ENCODE data around the gene GFI1.

Gene GFI1

GRCh38 chr1:92502247-92502646 lies 15.5 kb upstream of the GFI1 start:
- DNase-seq (ENCODE audit: low read depth): peak; percentile 67

GRCh38 chr1:92500552-92500951 lies 13.8 kb upstream of the GFI1 start:
- DNase-seq (ENCODE audit: low read depth): no peak
- in situ Hi-C loops (cut with HindIII; ENCODE audit: low sequenced_read_pairs): no loop called here
- no peak for TF ChIP-seq CTCF (IDR thresholded peaks at IDR 0.05; ENCODE audit: low read depth, low read length, missing control alignments)
- no peak overlapping the region for H3K4me3 ChIP-seq (ENCODE audit: low read depth, low read length)

More at GRCh38 chr1:92502247-92502646, 15.5 kb upstream of the GFI1 start:
- in situ Hi-C loops (cut with HindIII; ENCODE audit: low sequenced_read_pairs): no loop called here
- no peak for TF ChIP-seq CTCF (IDR thresholded peaks at IDR 0.05; ENCODE audit: low read depth, low read length, missing control alignments)
- no peak overlapping the region for H3K4me3 ChIP-seq (ENCODE audit: low read depth, low read length)

- in situ Hi-C loops (cut with HindIII; ENCODE audit: low sequenced_read_pairs): no loop called here
- no peak for TF ChIP-seq CTCF (IDR thresholded peaks at IDR 0.05; ENCODE audit: low read depth, low read length, missing control alignments)
- no peak for DNase-seq (ENCODE audit: low read depth)
- no peak overlapping the region for H3K4me3 ChIP-seq (ENCODE audit: low read depth, low read length)
Measured at GRCh38 chr1:92495392-92496063, 8.8 kb upstream of the GFI1 start.

- TF ChIP-seq CTCF (IDR thresholded peaks at IDR 0.05; ENCODE audit: low read depth, low read length, missing control alignments): no peak
- in situ Hi-C loops (cut with HindIII; ENCODE audit: low sequenced_read_pairs): no loop called here
- DNase-seq (ENCODE audit: low read depth): no peak
- H3K4me3 ChIP-seq (ENCODE audit: low read depth, low read length): no peak overlapping the region
Measured at GRCh38 chr1:92494485-92495141, 7.9 kb upstream of the GFI1 start.

GRCh38 chr1:92493139-92493538 lies 6.4 kb upstream of the GFI1 start:
- DNase-seq (ENCODE audit: low read depth): no peak
- H3K4me3 ChIP-seq (ENCODE audit: low read depth, low read length): no peak overlapping the region
- in situ Hi-C loops (cut with HindIII; ENCODE audit: low sequenced_read_pairs): no loop called here
- TF ChIP-seq CTCF (IDR thresholded peaks at IDR 0.05; ENCODE audit: low read depth, low read length, missing control alignments): no peak

- DNase-seq (ENCODE audit: low read depth): peak; percentile 13
- H3K4me3 ChIP-seq (ENCODE audit: low read depth, low read length): no peak overlapping the region
- TF ChIP-seq CTCF (IDR thresholded peaks at IDR 0.05; ENCODE audit: low read depth, low read length, missing control alignments): no peak
- in situ Hi-C loops (cut with HindIII; ENCODE audit: low sequenced_read_pairs): no loop called here
Measured at GRCh38 chr1:92488832-92489231, 2.1 kb upstream of the GFI1 start.

Measured in astrocyte of the cerebellum (primary cell).